ENCODE measurements around the gene PTAFR.

Gene PTAFR

GRCh38 chr1:28176492-28177470, at the start of gene PTAFR:
TSS of gene PTAFR (minus strand) at chr1:28176690. CDS start at chr1:28151021, 25,669 bp downstream.
- no peak for DNase-seq (ENCODE audit: low read depth, low spot score)

GRCh38 chr1:28213315-28213714, 36.8 kb upstream of the PTAFR start:
- no peak for DNase-seq (ENCODE audit: low read depth, low spot score)

- DNase-seq (ENCODE audit: low read depth, low spot score): no peak
Observed at GRCh38 chr1:28209700-28210099, 33.2 kb upstream of the PTAFR start.

GRCh38 chr1:28208818-28209441, 32.4 kb upstream of the PTAFR start:
- DNase-seq (ENCODE audit: low read depth, low spot score): peak; percentile 78

- DNase-seq (ENCODE audit: low read depth, low spot score): no peak
Observed at GRCh38 chr1:28205243-28205642, 28.8 kb upstream of the PTAFR start.

- no peak for DNase-seq (ENCODE audit: low read depth, low spot score)
Observed at GRCh38 chr1:28200234-28200873, 23.9 kb upstream of the PTAFR start.

- no peak for DNase-seq (ENCODE audit: low read depth, low spot score)
Observed at GRCh38 chr1:28199328-28200233, 23.1 kb upstream of the PTAFR start.

- no peak for DNase-seq (ENCODE audit: low read depth, low spot score)
Observed at GRCh38 chr1:28197682-28198415, 21.4 kb upstream of the PTAFR start.

- DNase-seq (ENCODE audit: low read depth, low spot score): no peak
Observed at GRCh38 chr1:28196330-28196729, 19.8 kb upstream of the PTAFR start.

GRCh38 chr1:28195780-28196179, 19.3 kb upstream of the PTAFR start:
- DNase-seq (ENCODE audit: low read depth, low spot score): peak; percentile 39

- no peak for DNase-seq (ENCODE audit: low read depth, low spot score)
Observed at GRCh38 chr1:28194326-28195035, 18.0 kb upstream of the PTAFR start.

- DNase-seq (ENCODE audit: low read depth, low spot score): no peak
Observed at GRCh38 chr1:28193701-28194161, 17.2 kb upstream of the PTAFR start.

- DNase-seq (ENCODE audit: low read depth, low spot score): no peak
Observed at GRCh38 chr1:28190996-28191645, 14.6 kb upstream of the PTAFR start.

- DNase-seq (ENCODE audit: low read depth, low spot score): no peak
Observed at GRCh38 chr1:28190337-28190979, 14.0 kb upstream of the PTAFR start.

- DNase-seq (ENCODE audit: low read depth, low spot score): no peak
Observed at GRCh38 chr1:28185071-28185470, 8.6 kb upstream of the PTAFR start.

- no peak for DNase-seq (ENCODE audit: low read depth, low spot score)
Observed at GRCh38 chr1:28180306-28181305, 4.1 kb upstream of the PTAFR start.

- DNase-seq (ENCODE audit: low read depth, low spot score): no peak
Observed at GRCh38 chr1:28178690-28179485, 2.4 kb upstream of the PTAFR start.
